ENCODE results near the gene DTD1.

GRCh38 chr20:18596270-18596669, 8.4 kb downstream of the DTD1 start:
- no peak for TF ChIP-seq EZH2 (IDR thresholded peaks at IDR 0.05; ENCODE audit: borderline replicate concordance, low read depth, low read length, poor library complexity, severe bottlenecking)
- TF ChIP-seq CTCF (conservative IDR thresholded peaks at IDR 0.05; ENCODE audit: low read depth, low read length) = no peak

Measured in A673 (cell line).